ENCODE data around the gene PHF3.
"Not testable (repeated sequence)": the region's sequence is repeated elsewhere in the genome, so short reads cannot be mapped to it uniquely, and the experiment has no call there.

Gene PHF3

DNA sequence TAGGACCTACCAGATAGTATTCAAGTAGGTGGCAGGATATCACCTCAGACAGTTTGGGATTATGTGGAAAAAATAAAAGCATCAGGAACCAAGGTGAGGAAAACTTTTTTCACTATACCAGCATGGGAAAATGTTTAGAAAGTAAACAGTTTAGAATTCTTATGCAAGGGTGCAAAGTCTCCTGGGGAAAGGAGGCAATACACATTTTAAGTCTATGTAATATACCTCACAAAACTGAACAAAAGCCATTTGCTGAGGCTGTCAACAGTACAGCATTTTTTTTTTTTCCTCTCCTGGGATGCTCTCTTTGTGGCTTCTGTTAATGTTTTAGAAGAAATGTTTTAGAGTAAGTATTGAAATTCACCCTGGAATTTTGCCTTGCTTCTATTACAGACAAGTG, 73.5 kb downstream of the PHF3 start:
- Mint-ChIP-seq H3K4me1 (peaks cover 15% of the 10 kb centered on the region), H3K27me3 (no peaks in the 10 kb centered on the region), H3K27ac (no peak overlapping the region), H3K36me3 (peaks cover 67% of the 10 kb centered on the region), H3K9me3 (no peaks in the 10 kb centered on the region), H3K4me3 (no peak overlapping the region)
- no peak for DNase-seq
- CTCF ChIA-PET: no interaction called here

DNA sequence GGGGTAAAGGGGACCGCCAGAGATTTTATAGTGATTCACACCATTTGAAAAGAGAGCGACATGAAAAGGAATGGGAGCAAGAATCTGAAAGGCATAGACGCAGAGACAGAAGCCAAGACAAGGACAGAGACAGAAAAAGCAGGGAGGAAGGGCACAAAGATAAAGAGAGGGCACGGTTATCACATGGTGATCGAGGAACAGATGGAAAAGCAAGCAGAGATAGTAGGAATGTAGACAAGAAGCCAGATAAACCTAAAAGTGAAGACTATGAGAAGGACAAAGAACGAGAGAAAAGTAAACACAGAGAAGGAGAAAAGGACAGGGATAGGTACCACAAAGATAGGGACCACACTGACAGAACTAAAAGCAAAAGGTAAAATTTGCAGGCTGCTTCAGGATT, 77.7 kb downstream of the PHF3 start:
- Mint-ChIP-seq H3K9me3 (no peaks in the 10 kb centered on the region), H3K36me3 (peaks cover 45% of the 10 kb centered on the region), H3K27me3 (no peaks in the 10 kb centered on the region), H3K27ac (no peak overlapping the region), H3K4me1 (no peaks in the 10 kb centered on the region), H3K4me3 (no peak overlapping the region)
- CTCF ChIA-PET: no interaction called here
- no peak for DNase-seq

DNA sequence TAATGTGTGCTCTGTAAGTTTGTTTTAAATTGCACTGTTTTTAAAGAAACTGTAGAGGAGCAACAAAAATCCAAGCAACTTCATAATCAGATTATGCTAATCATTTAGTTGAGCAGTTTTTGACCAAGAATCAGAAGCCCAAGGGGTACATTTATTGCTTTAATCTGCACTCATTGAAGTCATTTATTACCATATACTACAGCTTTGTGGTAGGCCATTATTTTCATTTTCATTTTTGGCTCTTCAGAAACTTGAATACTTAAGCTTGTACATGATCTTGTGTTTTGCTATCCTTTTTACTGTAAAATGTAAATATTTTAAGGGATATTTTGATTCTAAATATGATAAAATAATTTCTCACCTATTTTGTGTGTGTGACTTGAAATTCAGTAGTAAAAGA, 78.5 kb downstream of the PHF3 start:
- Mint-ChIP-seq H3K27me3 (no peaks in the 10 kb centered on the region), H3K36me3 (peaks cover 42% of the 10 kb centered on the region), H3K4me1 (no peaks in the 10 kb centered on the region), H3K4me3 (no peak overlapping the region), H3K9me3 (no peaks in the 10 kb centered on the region), H3K27ac (no peak overlapping the region)
- DNase-seq: no peak
- CTCF ChIA-PET: no interaction called here

DNA sequence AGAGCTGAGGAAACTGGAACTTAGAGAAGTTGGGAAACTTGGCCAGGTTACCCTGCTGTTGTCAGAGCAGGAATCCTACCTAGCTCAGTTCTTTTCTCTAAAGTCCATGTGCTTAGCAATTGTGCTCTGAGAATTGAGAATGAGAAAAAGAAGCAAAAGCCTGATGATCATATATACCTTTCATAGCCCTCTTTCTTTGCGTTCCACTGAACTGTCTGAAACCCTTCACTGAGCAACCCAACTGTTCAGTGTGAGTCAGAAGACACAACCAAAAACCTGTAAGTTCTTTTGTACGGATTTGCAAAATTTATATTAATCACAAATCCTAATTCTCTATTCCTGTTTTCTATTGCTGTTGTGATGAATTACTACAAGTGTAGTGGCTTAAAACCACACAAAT, 80.6 kb downstream of the PHF3 start:
- no peak overlapping the region for H3K27ac Mint-ChIP-seq
- no peak overlapping the region for H3K4me3 Mint-ChIP-seq
- DNase-seq: no peak
- H3K27me3 Mint-ChIP-seq: no peaks in the 10 kb centered on the region
- no peaks in the 10 kb centered on the region for H3K9me3 Mint-ChIP-seq
- no peaks in the 10 kb centered on the region for H3K4me1 Mint-ChIP-seq
- H3K36me3 Mint-ChIP-seq: peaks cover 26% of the 10 kb centered on the region
- CTCF ChIA-PET: no interaction called here

DNA sequence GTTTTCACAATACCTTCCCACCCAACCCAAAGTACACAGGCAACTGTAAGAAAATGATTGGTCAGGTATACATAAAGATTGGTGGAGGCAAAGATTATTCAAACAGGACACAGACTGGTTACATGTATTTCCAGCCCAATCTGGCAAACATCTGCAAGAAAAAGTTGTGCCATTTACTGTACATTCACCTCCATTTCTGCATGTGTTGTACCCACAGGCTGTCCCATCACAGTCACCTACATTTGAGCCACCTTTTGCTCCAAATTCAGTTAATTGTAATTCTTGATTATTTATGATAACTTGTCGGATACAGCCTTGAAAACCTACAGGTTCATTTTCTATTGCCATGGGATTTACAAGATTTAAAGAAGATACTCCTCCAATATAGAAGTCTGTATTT, 85.6 kb downstream of the PHF3 start:
- H3K9me3 Mint-ChIP-seq: no peaks in the 10 kb centered on the region
- no peaks in the 10 kb centered on the region for H3K4me1 Mint-ChIP-seq
- H3K27me3 Mint-ChIP-seq: no peaks in the 10 kb centered on the region
- H3K36me3 Mint-ChIP-seq: peaks cover 1% of the 10 kb centered on the region
- H3K4me3 Mint-ChIP-seq: no peak overlapping the region
- CTCF ChIA-PET: no interaction called here
- DNase-seq: no peak
- no peak overlapping the region for H3K27ac Mint-ChIP-seq

DNA sequence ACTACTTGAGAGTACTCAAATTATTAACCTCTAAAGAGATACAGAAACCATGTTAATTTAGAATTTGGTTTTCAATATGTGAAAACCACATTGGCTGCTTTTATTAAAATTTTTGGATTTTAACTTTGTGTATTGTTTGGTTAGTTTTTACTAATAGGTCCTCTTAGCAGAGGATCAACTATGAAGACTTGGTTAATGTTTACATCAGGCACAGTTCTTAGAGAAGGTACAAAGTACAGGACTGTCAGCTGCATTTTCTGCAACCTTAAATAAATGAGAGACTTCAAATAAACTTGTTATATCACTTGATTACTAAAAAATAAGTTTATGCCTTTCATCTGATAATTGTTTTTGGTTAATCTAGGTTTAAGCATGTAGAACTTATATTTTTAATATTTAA, 89.1 kb downstream of the PHF3 start:
- Mint-ChIP-seq H3K27ac (no peak overlapping the region), H3K4me1 (no peaks in the 10 kb centered on the region), H3K27me3 (no peaks in the 10 kb centered on the region), H3K9me3 (no peaks in the 10 kb centered on the region), H3K36me3 (no peaks in the 10 kb centered on the region), H3K4me3 (no peak overlapping the region)
- CTCF ChIA-PET: no interaction called here
- no peak for DNase-seq

DNA sequence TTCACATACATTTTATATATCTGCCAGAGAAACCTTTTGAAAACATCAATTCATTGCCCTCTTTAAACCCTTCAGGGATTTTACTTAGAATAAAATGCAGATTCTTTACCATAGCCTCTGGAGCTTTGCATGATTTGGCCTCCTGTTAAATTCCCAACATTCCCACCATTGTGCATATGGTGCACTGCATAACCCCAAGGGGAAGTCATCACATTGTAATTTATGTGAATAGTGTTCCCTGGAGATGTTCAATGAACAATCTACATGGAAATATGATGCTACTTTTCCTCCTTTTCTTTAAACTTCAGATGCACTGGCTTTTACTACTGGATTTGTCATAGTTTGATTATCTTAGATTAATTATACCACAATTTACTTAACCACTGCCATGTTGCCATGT, 94.7 kb downstream of the PHF3 start:
- H3K4me3 Mint-ChIP-seq: no peak overlapping the region
- DNase-seq: no peak
- no peak overlapping the region for H3K27ac Mint-ChIP-seq
- no peaks in the 10 kb centered on the region for H3K9me3 Mint-ChIP-seq
- no peaks in the 10 kb centered on the region for H3K4me1 Mint-ChIP-seq
- no peaks in the 10 kb centered on the region for H3K27me3 Mint-ChIP-seq
- no peaks in the 10 kb centered on the region for H3K36me3 Mint-ChIP-seq
- CTCF ChIA-PET: no interaction called here

DNA sequence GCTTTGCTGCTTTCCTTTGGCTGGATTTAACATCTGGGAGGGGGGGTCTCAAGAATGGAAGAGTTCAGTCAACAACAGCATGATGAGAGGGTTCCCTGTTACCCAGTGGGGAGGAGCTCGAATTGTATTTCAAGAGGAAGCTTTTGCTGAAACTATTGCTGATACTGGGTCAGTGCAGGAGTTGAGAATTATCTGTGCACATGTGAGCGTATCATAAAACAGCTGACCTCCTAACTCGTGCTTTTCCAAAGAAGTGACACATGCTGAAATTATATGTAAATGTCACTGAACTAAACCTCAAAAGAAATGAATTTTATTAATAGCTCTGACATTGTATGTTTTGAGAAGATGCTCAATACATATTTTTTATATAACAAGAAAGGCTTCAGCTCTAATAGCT, 96.3 kb downstream of the PHF3 start:
- no peaks in the 10 kb centered on the region for H3K36me3 Mint-ChIP-seq
- no peaks in the 10 kb centered on the region for H3K4me1 Mint-ChIP-seq
- CTCF ChIA-PET: interaction anchor here (0.7 kb wide), 1 partner anchor 42 kb away, joined by 3 read pairs; no protein-coding TSS in a partner anchor
- DNase-seq: no peak
- H3K27me3 Mint-ChIP-seq: no peaks in the 10 kb centered on the region
- H3K9me3 Mint-ChIP-seq: peaks cover 2% of the 10 kb centered on the region
- H3K4me3 Mint-ChIP-seq: no peak overlapping the region
- H3K27ac Mint-ChIP-seq: no peak overlapping the region

DNA sequence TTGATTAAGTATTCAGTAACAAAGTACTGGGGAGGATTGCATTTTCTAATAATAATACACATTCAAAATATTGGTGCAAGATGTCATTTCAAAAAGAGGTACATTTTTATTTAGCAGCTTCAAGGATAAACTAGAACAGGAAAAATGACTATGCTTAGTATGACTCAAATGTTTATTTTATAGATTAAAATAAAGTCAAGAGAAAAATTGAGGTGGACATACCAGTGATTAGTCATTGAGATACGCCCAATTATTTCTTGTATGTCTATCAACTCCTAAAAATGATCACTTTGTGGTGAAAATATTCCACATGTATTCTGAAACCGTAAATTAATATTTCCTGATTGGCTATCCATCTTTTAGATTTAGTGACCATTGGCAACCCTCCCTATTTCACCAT, 96.7 kb downstream of the PHF3 start:
- CTCF ChIA-PET: no interaction called here
- Mint-ChIP-seq H3K27ac (no peak overlapping the region), H3K36me3 (no peaks in the 10 kb centered on the region), H3K4me1 (no peaks in the 10 kb centered on the region), H3K9me3 (peaks cover 2% of the 10 kb centered on the region), H3K4me3 (no peak overlapping the region), H3K27me3 (no peaks in the 10 kb centered on the region)
- no peak for DNase-seq

DNA sequence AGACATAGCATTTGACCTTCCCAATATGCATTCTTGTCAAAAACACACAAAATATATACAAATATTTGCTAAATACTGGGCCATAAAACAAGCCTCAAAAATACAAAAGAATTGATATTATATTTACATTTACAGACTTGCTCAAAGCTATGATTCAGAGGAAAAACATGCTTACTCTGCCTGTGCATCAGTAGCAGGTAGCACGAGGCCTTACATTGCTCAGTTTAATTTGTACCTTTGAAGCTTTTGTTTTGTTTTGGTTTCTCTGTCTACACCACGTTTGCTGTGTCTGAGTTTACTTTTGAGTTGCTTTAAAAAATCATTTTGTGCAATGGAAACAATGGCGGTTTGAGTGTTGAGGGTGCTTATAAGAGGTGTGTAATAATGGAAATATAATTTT, 99.3 kb downstream of the PHF3 start:
- Mint-ChIP-seq H3K9me3 (peaks cover 2% of the 10 kb centered on the region), H3K4me1 (no peaks in the 10 kb centered on the region), H3K27me3 (no peaks in the 10 kb centered on the region), H3K4me3 (no peak overlapping the region), H3K27ac (no peak overlapping the region), H3K36me3 (no peaks in the 10 kb centered on the region)
- CTCF ChIA-PET: no interaction called here
- DNase-seq: no peak

DNA sequence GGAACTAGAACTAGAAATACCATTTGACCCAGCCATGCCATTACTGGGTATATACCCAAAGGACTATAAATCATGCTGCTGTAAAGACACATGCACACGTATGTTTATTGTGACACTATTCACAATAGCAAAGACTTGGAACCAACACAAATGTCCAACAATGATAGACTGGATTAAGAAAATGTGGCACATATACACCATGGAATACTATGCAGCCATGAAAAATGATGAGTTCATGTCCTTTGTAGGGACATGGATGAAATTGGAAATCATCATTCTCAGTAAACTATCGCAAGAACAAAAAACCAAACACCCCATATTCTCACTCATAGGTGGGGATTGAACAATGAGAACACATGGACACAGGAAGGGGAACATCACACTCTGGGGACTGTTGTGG, 102.6 kb downstream of the PHF3 start:
- H3K36me3 Mint-ChIP-seq, CTCF ChIA-PET, H3K4me3 Mint-ChIP-seq, H3K9me3 Mint-ChIP-seq, H3K27ac Mint-ChIP-seq, H3K27me3 Mint-ChIP-seq, H3K4me1 Mint-ChIP-seq, DNase-seq: not testable (repeated sequence)

DNA sequence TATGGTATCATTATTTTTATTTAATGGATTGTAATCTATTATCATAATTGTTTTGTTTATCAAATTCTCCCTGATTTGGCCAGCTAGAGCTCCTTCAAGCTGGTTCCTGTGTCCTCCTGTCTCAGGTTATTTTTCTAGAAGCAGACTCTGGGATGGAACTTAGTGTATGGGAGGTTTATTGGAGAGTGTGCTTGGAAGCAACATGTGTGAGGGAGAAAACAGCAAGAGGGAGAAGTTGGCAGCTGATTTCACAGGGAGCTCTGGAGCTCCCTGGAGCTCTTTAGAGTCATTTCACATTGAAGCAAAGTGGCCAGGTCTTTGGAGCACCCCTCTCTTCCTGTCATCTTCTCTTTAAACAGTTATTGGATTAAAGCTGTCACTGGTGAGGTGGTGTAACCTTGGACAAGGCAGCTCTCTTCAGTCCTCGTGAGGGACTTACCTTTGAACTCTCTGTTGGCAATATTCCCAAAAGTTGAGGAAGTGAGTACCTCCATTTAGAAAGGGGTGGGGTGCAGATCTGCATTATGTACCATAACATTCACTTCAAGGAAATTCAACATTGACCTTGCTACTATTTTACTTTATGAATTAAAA, 103.6 kb downstream of the PHF3 start:
- Mint-ChIP-seq H3K36me3 (no peaks in the 10 kb centered on the region), H3K4me1 (no peaks in the 10 kb centered on the region), H3K9me3 (peaks cover 2% of the 10 kb centered on the region), H3K4me3 (no peak overlapping the region), H3K27ac (no peak overlapping the region), H3K27me3 (no peaks in the 10 kb centered on the region)
- CTCF ChIA-PET: no interaction called here
- no peak for DNase-seq

DNA sequence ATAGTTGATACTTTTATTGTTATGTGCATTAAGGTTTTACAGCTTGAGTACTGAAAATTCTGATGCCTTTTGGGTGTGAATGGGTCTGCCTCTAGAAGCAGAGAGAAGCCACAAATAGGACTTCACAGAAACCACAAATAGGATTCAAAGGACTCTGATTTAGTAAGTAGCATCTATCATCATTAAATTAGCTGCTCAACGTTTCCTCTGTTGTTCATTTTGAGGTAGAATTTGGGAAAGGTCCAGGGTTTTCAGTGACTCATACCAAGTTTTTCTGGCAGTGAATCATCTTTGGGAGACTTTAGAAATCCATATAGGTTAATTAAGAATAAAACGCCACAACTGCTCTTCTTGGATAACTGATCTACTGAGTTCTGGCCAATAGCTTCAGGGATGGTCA, 105.1 kb downstream of the PHF3 start:
- DNase-seq: no peak
- H3K9me3 Mint-ChIP-seq: peaks cover 1% of the 10 kb centered on the region
- H3K27ac Mint-ChIP-seq: no peak overlapping the region
- no peaks in the 10 kb centered on the region for H3K27me3 Mint-ChIP-seq
- H3K4me1 Mint-ChIP-seq: no peaks in the 10 kb centered on the region
- CTCF ChIA-PET: no interaction called here
- H3K36me3 Mint-ChIP-seq: no peaks in the 10 kb centered on the region
- no peak overlapping the region for H3K4me3 Mint-ChIP-seq

DNA sequence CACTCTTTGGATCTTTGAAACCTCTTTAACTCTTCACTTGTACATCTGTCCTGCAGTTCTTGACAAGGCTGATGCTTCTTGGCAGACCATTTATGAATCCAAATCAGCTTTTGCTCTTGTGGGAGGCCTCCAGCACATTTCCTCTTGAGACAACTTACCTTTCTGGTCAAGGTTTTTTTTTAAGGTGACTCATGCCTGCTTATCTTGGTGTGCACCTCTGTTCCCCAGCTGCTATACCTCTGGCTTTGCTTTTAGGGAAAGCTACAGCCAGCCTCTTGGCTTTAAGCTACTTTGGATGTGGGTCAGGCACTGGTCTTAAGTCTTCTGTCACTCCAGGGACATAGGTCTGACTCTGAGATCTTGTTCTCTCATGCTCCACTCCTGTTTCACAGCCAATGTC, 106.5 kb downstream of the PHF3 start:
- H3K36me3 Mint-ChIP-seq: no peaks in the 10 kb centered on the region
- no peak overlapping the region for H3K27ac Mint-ChIP-seq
- H3K4me3 Mint-ChIP-seq: no peak overlapping the region
- peaks cover 4% of the 10 kb centered on the region for H3K9me3 Mint-ChIP-seq
- H3K27me3 Mint-ChIP-seq: no peaks in the 10 kb centered on the region
- DNase-seq: no peak
- no peaks in the 10 kb centered on the region for H3K4me1 Mint-ChIP-seq
- CTCF ChIA-PET: no interaction called here

DNA sequence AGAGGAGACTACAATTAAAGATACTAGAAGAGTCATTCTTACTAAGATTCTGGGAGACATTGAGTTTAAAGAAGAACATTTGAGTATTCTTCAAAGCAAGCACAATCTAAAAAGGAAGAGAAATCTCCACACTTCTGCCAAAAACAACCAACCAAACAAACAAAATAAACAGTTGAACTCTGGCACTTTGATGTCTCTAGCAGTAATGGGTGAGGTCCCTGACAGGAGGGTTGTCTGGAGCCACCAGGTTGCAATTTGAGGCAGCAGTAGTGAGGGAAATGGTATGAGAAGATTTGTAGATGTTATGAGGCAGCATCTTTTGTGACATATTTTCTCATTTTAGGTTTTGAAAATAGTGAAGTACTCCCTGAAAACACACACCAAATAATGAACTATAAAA, 108.1 kb downstream of the PHF3 start:
- Mint-ChIP-seq H3K27ac (no peak overlapping the region), H3K27me3 (no peaks in the 10 kb centered on the region), H3K4me1 (no peaks in the 10 kb centered on the region), H3K9me3 (peaks cover 8% of the 10 kb centered on the region), H3K36me3 (no peaks in the 10 kb centered on the region), H3K4me3 (no peak overlapping the region)
- no peak for DNase-seq
- CTCF ChIA-PET: no interaction called here

DNA sequence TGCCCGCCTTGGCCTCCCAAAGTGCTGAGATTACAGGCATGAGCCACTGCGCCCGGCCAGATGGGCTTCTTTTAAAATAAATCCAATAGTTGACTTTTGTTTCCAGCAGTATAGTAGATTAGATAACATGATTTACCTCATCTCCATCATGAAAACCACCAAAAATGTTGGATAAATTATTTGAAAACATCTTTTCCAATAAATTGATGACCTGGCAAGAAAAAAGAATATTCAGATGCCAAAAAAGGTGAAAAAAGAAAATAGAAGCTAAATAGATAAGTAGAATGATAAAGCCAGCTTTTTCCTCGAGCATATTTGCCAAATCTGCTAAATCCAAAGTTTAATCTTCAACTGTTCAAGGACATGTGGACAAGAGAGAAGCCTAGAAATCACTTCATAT, 109.2 kb downstream of the PHF3 start:
- H3K4me3 Mint-ChIP-seq: no peak overlapping the region
- H3K4me1 Mint-ChIP-seq: no peaks in the 10 kb centered on the region
- DNase-seq: no peak
- no peaks in the 10 kb centered on the region for H3K27me3 Mint-ChIP-seq
- no peak overlapping the region for H3K27ac Mint-ChIP-seq
- H3K9me3 Mint-ChIP-seq: peaks cover 8% of the 10 kb centered on the region
- CTCF ChIA-PET: no interaction called here
- no peaks in the 10 kb centered on the region for H3K36me3 Mint-ChIP-seq
